Tibial artery (tissue), 4 donors: ENCODE results near the gene WDR5.

Source experiments
- DNase-seq, 2 donors: peaks; one replicate each; pipeline ENCODE4 v3.0.0-alpha.2; 2019
- H3K27ac ChIP-seq, 2 donors: fragments of 200-600 bp; sonication (generic) in 1 of 2; 1 replicate in 1 of 2; 2 replicates in 1 of 2; pipeline ENCODE4 v1.5.1; 2018 to 2019; ENCODE audit warnings: mild to moderate bottlenecking in 1 of 2
- H3K27me3 ChIP-seq, 2 donors: fragments of 200-600 bp; sonication (generic) in 1 of 2; one replicate each; pipeline versions ENCODE4 v1.5.1 to v1.6.0; 2016 to 2019
- H3K36me3 ChIP-seq, 3 donors: fragments of 200-600 bp; sonication (generic) in 2 of 3; one replicate each; pipeline ENCODE4 v1.5.1; 2016 to 2019; ENCODE audit warnings: mild to moderate bottlenecking in 2 of 3
- H3K4me1 ChIP-seq, 4 donors: fragments of 200-600 bp; sonication (generic) in 2 of 4; 1 replicate in 3 of 4; 2 replicates in 1 of 4; pipeline ENCODE4 v1.5.1; 2016 to 2019
- H3K4me3 ChIP-seq, 2 donors: fragments of 200-600 bp; sonication (generic) in 1 of 2; 1 replicate in 1 of 2; 2 replicates in 1 of 2; pipeline ENCODE4 v1.5.1; 2018 to 2019; ENCODE audit warnings: mild to moderate bottlenecking in 2 of 2
- H3K9me3 ChIP-seq, 3 donors: fragments of 200-600 bp; sonication (generic) in 1 of 3; one replicate each; pipeline ENCODE4 v1.5.1; 2016 to 2019
- intact Hi-C: fragments of 100-400 bp; cut with DNase I; formaldehyde crosslinking; loops from one replicate; pipeline ENCODE4 v1.15.0; 2023; ENCODE audit warnings: low total_unique reads
- TF ChIP-seq, protein P1 (sequence below), 2 experiments: fragments of 200-600 bp in 1 of 2; fragments of 450-650 bp in 1 of 2; IDR thresholded peaks; one replicate each; pipeline ENCODE4 v1.5.1; 2017 to 2019; ENCODE audit warnings: antibody characterized with exemption in 2 of 2, mild to moderate bottlenecking in 1 of 2, moderate library complexity in 1 of 2

Gene WDR5

DNA sequence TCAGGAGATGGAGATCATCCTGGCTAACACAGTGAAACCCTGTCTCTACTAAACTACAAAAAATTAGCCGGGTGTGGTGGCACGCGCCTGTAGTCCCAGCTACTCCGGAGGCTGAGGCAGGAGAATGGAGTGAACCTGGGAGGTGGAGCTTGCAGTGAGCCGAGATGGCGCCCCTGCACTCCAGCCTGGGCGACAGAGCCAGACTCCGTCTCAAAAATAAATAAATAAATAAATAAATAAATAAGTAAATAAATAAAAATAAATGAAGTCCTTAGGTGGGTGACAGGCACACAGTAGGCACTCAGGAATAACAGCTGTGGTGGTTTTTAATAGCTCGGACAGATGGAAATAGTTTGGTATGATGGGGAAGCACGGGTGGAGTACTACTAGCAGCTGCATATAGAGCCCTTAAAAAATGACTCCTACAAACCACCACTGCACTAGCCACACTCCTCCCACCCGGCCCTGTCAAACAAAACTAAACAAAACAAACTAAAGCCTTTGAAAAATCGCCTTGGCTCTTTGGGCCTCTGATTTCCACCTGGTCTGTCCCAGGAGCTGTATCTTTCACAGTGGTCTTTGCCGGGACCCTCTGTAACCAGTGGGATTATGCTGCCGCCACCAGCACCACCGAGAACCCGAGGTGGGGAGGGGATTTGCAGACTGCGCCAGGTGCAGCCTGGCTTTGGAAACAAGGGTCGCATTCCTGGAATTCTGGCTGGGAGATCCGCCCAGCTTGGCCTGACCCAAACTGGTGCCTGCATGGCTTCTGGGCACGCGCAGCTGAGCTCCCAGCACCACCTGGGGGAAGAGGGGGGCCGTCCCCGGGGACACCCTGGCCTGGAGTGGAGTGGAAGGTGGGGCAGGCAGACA is 5.1 kb upstream of the WDR5 start:
- DNase-seq, result peak in 1 of 2 donors; percentile 82
- TF ChIP-seq, protein P1, sequence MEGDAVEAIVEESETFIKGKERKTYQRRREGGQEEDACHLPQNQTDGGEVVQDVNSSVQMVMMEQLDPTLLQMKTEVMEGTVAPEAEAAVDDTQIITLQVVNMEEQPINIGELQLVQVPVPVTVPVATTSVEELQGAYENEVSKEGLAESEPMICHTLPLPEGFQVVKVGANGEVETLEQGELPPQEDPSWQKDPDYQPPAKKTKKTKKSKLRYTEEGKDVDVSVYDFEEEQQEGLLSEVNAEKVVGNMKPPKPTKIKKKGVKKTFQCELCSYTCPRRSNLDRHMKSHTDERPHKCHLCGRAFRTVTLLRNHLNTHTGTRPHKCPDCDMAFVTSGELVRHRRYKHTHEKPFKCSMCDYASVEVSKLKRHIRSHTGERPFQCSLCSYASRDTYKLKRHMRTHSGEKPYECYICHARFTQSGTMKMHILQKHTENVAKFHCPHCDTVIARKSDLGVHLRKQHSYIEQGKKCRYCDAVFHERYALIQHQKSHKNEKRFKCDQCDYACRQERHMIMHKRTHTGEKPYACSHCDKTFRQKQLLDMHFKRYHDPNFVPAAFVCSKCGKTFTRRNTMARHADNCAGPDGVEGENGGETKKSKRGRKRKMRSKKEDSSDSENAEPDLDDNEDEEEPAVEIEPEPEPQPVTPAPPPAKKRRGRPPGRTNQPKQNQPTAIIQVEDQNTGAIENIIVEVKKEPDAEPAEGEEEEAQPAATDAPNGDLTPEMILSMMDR (IDR thresholded peaks at IDR 0.05), result no peak
- H3K9me3 ChIP-seq, result no peaks in the 10 kb centered on the region
- peaks cover 0 to 30% (median 18%) of the 10 kb centered on the region in 4 donors for H3K4me1 ChIP-seq
- peak overlapping the region; percentile 49 to 67 for H3K27ac ChIP-seq
- no peaks in the 10 kb centered on the region for H3K36me3 ChIP-seq
- intact Hi-C loops, result no loop called here
- H3K27me3 ChIP-seq, result no peaks in the 10 kb centered on the region
- H3K4me3 ChIP-seq, result peak overlapping the region in 1 of 2 donors; percentile 17

- intact Hi-C loops, result no loop called here
- no peaks in the 10 kb centered on the region for H3K27me3 ChIP-seq
- no peaks in the 10 kb centered on the region for H3K9me3 ChIP-seq
- H3K4me3 ChIP-seq, result no peak overlapping the region
- no peak for DNase-seq
- peak overlapping the region; percentile 49 to 67 for H3K27ac ChIP-seq
- no peaks in the 10 kb centered on the region for H3K36me3 ChIP-seq
- TF ChIP-seq, protein P1 (IDR thresholded peaks at IDR 0.05), result no peak
- H3K4me1 ChIP-seq, result peaks cover 0 to 33% (median 19%) of the 10 kb centered on the region in 4 donors
Observed at GRCh38 chr9:134131471-134132207, 4.2 kb upstream of the WDR5 start.

DNA sequence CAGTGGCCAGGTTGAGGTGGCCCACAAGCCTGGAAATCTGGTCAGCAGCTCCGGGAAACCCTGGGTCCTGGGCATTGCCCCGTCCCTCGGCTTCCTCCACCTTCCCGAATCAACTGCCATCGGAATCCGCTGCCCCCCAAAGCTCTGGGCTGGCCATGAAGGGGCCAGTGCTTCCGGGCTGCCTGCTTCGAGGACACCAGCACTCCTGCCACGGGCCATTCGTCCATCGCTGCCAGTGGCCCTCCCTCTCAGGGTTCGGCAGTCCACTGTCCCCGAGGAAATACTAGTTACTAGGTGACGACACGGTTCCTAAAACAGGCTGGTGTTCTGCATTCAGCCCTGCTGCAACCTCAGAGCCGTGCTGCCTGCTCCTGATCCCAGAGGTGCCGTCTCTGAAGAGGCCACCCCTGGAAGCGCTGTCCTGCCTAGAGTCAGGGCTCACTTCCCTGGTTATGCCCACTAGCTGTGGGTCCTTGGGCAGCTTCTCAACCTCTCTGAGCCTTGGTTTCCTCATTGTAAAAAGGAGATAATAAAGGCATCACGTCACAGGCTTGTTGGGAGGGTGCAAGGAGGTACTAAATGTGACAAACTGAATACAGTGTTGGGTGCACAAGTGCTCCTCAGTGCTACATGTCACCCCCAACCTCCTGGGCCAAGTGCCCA is 3.5 kb upstream of the WDR5 start:
- Histone ChIP-seq H3K9me3 (no peaks in the 10 kb centered on the region), H3K4me1 (peaks cover 0 to 40% (median 25%) of the 10 kb centered on the region in 4 donors), H3K36me3 (no peaks in the 10 kb centered on the region), H3K4me3 (no peak overlapping the region), H3K27me3 (no peaks in the 10 kb centered on the region), H3K27ac (peak overlapping the region in 1 of 2 donors; percentile 67)
- TF ChIP-seq, protein P1 (IDR thresholded peaks at IDR 0.05), result no peak
- intact Hi-C loops, result no loop called here
- DNase-seq, result no peak

- no peaks in the 10 kb centered on the region for H3K9me3 ChIP-seq
- no peaks in the 10 kb centered on the region for H3K27me3 ChIP-seq
- TF ChIP-seq, protein P1 (IDR thresholded peaks at IDR 0.05), result no peak
- intact Hi-C loops, result loop anchor here (5.0 kb wide), 1 partner anchor 68 kb away; the partner anchor contains the start of gene BRD3
- peak overlapping the region; percentile 88 to 94 for H3K27ac ChIP-seq
- H3K36me3 ChIP-seq, result peaks cover 0 to 4% (median 3%) of the 10 kb centered on the region in 3 donors
- H3K4me3 ChIP-seq, result peak overlapping the region; percentile 74 to 80
- no peak for DNase-seq
- peaks cover 0 to 56% (median 45%) of the 10 kb centered on the region in 4 donors for H3K4me1 ChIP-seq
Observed at GRCh38 chr9:134134949-134135342, 936 bp upstream of the WDR5 start.
